Type B pancreatic cell (in vitro differentiated cells): Measurements from ENCODE around the gene FILIP1. TPM values are rescaled to one million over a fixed set of nuclear protein-coding genes. Genes with fewer than 3 reads are reported as not detected.
A peak's percentile ranks its signal among the peaks of the same experiment; 100 is the strongest.

Experiments used
- DNase-seq: peaks from one replicate; pipeline ENCODE4 v3.0.0; 2021; ENCODE audit warnings: mixed read lengths; ENCODE audit not compliant: unreplicated experiment; ENCODE audit errors: extremely low spot score
- H3K27ac Mint-ChIP-seq: 2 replicates; pipeline ENCODE4 v1.8.0; 2021; ENCODE audit warnings: mild to moderate bottlenecking, mixed read lengths
- H3K27me3 Mint-ChIP-seq: 2 replicates; pipeline ENCODE4 v1.8.0; 2021; ENCODE audit warnings: mixed read lengths
- H3K36me3 Mint-ChIP-seq: 2 replicates; pipeline ENCODE4 v1.8.0; 2021; ENCODE audit warnings: mixed read lengths
- H3K4me1 Mint-ChIP-seq: one replicate; pipeline ENCODE4 v1.8.0; 2021; ENCODE audit warnings: mixed read lengths; ENCODE audit not compliant: unreplicated experiment
- H3K4me3 Mint-ChIP-seq: 2 replicates; pipeline ENCODE4 v1.8.0; 2021; ENCODE audit warnings: mild to moderate bottlenecking, mixed read lengths
- H3K9me3 Mint-ChIP-seq: 2 replicates; pipeline ENCODE4 v1.8.0; 2021; ENCODE audit warnings: mixed read lengths
- total RNA-seq: library from RNA; stranded (reverse); gene quantifications from 2 replicates; pipeline ENCODE4 v1.2.1, GENCODE V29; 2021; ENCODE audit warnings: low replicate concordance
- TF ChIP-seq, protein P1 (sequence below): fragments of 200-600 bp; sonication (generic); conservative IDR thresholded peaks from 2 replicates; pipeline ENCODE4 v1.5.0; 2021; ENCODE audit warnings: antibody characterized with exemption, mild to moderate bottlenecking

The FILIP1 gene
- total RNA-seq, 1 donor from 2014 or later, result 5.0 TPM

DNA sequence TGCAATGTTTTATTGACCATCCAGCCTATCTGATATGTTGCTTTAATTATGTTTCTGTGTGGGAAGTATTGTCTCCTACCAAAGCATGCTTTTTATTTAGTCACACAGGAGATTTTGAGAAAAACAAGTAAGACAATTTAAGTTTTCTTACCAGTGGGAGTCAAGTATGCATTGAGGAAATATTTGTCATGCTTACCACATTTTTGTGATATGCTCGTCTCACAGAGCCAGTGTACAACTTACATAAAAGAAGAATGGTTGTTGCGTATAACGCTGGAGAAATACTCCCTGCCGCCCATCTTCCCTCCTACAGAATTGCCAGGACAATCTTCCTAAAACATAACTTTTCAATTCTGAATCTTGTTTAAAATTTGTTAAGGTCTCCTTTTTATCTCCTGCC, 37.1 kb upstream of the FILIP1 start:
- Mint-ChIP-seq H3K4me1 (peaks cover 5% of the 10 kb centered on the region), H3K9me3 (peaks cover 6% of the 10 kb centered on the region), H3K27ac (no peak overlapping the region), H3K4me3 (no peak overlapping the region), H3K36me3 (no peaks in the 10 kb centered on the region), H3K27me3 (no peaks in the 10 kb centered on the region)
- TF ChIP-seq, protein P1, sequence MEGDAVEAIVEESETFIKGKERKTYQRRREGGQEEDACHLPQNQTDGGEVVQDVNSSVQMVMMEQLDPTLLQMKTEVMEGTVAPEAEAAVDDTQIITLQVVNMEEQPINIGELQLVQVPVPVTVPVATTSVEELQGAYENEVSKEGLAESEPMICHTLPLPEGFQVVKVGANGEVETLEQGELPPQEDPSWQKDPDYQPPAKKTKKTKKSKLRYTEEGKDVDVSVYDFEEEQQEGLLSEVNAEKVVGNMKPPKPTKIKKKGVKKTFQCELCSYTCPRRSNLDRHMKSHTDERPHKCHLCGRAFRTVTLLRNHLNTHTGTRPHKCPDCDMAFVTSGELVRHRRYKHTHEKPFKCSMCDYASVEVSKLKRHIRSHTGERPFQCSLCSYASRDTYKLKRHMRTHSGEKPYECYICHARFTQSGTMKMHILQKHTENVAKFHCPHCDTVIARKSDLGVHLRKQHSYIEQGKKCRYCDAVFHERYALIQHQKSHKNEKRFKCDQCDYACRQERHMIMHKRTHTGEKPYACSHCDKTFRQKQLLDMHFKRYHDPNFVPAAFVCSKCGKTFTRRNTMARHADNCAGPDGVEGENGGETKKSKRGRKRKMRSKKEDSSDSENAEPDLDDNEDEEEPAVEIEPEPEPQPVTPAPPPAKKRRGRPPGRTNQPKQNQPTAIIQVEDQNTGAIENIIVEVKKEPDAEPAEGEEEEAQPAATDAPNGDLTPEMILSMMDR, result no peak
- DNase-seq, result no peak

DNA sequence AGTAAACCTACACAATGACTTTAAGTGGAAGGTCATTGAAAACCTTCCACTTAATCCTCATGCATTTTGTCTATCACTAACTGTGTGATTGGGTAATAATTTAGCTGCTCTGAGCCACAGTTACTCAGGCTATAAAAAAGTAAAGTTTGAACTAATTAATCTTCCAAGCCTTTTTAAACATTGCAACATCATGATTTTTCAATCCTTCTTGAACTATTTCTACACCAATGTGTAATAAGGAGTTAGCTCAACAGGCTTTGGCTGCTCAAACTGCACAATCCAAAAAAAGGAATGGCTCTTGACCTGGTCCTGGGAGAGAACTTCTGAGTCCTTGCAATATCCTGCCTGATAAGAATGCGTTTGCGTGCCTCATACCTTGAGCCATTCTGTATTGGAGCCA, 34.8 kb upstream of the FILIP1 start:
- H3K4me1 Mint-ChIP-seq, result peaks cover 12% of the 10 kb centered on the region
- DNase-seq, result no peak
- H3K36me3 Mint-ChIP-seq, result no peaks in the 10 kb centered on the region
- H3K27ac Mint-ChIP-seq, result no peak overlapping the region
- TF ChIP-seq, protein P1, result no peak
- H3K9me3 Mint-ChIP-seq, result peaks cover 6% of the 10 kb centered on the region
- no peak overlapping the region for H3K4me3 Mint-ChIP-seq
- H3K27me3 Mint-ChIP-seq, result no peaks in the 10 kb centered on the region

DNA sequence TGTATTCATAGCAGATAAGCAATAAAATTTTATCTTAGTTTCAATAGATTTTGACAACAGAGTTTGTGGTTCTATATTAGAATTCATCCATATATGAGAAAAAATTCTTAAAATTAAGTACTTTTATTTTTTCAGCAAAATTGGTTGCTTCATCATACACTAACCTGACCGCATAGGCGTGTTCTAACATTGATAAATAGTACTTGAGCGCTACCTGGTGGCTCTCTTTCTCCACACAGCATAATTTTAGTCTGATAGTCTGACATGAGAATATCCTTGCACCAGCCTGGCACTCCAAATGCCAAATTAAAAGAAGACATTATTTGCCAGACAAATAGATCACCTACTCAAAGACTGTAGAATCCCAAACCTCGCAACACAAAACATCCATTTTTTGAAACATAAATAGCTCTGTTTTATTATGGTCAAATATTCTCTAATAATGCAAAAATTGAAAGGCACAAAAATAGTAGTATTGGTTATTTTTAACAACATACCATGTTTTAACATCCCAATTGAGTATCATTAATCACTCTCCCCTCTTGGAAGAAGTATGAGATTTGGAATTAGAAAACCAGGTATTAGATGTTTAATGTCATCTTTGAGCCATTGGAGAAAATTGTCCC, 33.0 kb upstream of the FILIP1 start:
- no peak overlapping the region for H3K4me3 Mint-ChIP-seq
- TF ChIP-seq, protein P1, result peak; percentile 91
- H3K36me3 Mint-ChIP-seq, result no peaks in the 10 kb centered on the region
- H3K27me3 Mint-ChIP-seq, result no peaks in the 10 kb centered on the region
- no peaks in the 10 kb centered on the region for H3K9me3 Mint-ChIP-seq
- no peak overlapping the region for H3K27ac Mint-ChIP-seq
- DNase-seq, result no peak
- peaks cover 12% of the 10 kb centered on the region for H3K4me1 Mint-ChIP-seq

DNA sequence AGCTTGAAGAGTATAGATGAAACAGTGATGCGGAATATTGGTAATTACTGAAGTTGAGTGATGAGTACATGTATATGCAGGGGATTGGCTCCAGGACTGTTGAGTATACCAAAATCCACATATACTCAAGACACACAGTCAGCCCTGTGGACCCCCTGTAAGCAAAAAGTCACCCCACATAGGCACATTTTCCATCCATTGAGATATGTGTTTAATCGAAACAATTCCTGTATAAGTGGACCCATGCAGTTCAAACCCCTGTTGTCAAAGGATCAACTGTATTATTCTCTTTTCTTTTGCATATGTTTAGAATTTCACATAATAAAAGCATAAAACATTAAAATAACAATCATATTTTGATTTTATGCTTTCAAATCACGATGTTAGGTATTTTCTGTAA, 32.1 kb upstream of the FILIP1 start:
- Mint-ChIP-seq H3K9me3 (no peaks in the 10 kb centered on the region), H3K36me3 (no peaks in the 10 kb centered on the region), H3K27ac (no peak overlapping the region), H3K4me3 (no peak overlapping the region), H3K27me3 (no peaks in the 10 kb centered on the region), H3K4me1 (peaks cover 7% of the 10 kb centered on the region)
- no peak for DNase-seq
- TF ChIP-seq, protein P1, result no peak

DNA sequence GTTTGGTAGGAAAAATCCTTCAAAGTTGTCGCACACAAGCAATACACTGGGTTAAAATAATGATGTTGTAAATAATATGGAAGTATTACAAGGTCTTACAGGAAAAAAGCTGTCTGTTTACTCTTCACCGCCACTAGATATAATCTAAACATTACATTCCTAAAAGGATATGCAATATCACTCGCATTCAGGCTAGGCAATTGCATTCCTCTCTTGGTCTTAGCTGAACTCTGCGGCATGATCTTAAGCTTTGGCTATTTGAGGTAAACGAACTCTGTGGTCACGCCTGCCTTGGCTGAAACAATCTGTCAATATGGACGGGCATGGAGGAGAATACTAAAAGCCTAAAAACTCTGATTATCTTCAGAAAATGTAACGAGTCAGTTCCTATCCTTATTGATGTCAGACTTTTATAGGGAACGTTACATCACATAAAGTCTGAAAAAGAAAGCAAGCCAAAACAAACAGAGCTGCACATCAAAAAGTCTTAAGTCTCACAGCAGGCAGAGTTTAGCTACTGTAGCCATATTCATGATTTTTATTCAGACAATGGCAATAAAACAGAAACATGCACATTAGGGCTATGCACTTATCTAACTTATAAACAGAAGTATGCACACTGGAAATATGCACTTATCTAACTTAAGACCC, 30.8 kb upstream of the FILIP1 start:
- peak overlapping the region; percentile 82 for H3K27ac Mint-ChIP-seq
- TF ChIP-seq, protein P1, result no peak
- peaks cover under 1% of the 10 kb centered on the region for H3K36me3 Mint-ChIP-seq
- H3K4me3 Mint-ChIP-seq, result peak overlapping the region; percentile 67
- DNase-seq, result no peak
- no peaks in the 10 kb centered on the region for H3K9me3 Mint-ChIP-seq
- no peaks in the 10 kb centered on the region for H3K27me3 Mint-ChIP-seq
- H3K4me1 Mint-ChIP-seq, result peaks cover 7% of the 10 kb centered on the region
